HFF-Myc (cell line): Measurements from ENCODE around the gene SRF.

Experiments
- DNase-seq: peaks from one replicate; pipeline ENCODE4 v3.0.0-alpha.2; 2011; ENCODE audit warnings: low read depth; ENCODE audit errors: extremely low read depth
- H3K4me3 ChIP-seq: replicated peaks from 2 replicates; pipeline ENCODE4 v1.5.1; 2011; ENCODE audit warnings: low read depth, mild to moderate bottlenecking, control low read depth, low read length
- TF ChIP-seq, protein P1 (sequence below): IDR thresholded peaks from 2 replicates; pipeline ENCODE4 v1.5.1; 2012; ENCODE audit warnings: mild to moderate bottlenecking, low read depth, low read length, control low read depth; ENCODE audit errors: missing control alignments

SRF gene

DNA sequence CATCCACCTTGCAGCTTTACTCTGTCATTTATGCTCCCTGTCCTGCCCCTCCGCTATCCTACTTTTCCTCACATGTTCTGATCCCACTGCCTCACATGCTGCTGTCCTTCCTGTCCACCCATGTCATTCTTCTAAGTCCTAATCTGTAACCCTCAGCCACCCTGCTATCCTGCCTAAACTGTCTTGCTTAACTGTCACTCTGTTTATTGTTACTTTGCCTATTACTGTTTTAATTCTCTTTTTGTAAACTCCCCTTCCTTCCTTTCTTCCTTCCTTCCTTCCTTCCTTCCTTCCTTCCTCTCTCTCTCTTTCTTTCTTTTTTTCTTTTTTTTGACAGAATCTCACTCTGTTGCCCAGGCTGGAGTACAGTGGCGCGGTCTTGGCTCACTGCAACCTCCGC is 12.4 kb downstream of the SRF start:
- no peak overlapping the region for H3K4me3 ChIP-seq
- TF ChIP-seq, protein P1, sequence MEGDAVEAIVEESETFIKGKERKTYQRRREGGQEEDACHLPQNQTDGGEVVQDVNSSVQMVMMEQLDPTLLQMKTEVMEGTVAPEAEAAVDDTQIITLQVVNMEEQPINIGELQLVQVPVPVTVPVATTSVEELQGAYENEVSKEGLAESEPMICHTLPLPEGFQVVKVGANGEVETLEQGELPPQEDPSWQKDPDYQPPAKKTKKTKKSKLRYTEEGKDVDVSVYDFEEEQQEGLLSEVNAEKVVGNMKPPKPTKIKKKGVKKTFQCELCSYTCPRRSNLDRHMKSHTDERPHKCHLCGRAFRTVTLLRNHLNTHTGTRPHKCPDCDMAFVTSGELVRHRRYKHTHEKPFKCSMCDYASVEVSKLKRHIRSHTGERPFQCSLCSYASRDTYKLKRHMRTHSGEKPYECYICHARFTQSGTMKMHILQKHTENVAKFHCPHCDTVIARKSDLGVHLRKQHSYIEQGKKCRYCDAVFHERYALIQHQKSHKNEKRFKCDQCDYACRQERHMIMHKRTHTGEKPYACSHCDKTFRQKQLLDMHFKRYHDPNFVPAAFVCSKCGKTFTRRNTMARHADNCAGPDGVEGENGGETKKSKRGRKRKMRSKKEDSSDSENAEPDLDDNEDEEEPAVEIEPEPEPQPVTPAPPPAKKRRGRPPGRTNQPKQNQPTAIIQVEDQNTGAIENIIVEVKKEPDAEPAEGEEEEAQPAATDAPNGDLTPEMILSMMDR, result no peak
- DNase-seq, result no peak

DNA sequence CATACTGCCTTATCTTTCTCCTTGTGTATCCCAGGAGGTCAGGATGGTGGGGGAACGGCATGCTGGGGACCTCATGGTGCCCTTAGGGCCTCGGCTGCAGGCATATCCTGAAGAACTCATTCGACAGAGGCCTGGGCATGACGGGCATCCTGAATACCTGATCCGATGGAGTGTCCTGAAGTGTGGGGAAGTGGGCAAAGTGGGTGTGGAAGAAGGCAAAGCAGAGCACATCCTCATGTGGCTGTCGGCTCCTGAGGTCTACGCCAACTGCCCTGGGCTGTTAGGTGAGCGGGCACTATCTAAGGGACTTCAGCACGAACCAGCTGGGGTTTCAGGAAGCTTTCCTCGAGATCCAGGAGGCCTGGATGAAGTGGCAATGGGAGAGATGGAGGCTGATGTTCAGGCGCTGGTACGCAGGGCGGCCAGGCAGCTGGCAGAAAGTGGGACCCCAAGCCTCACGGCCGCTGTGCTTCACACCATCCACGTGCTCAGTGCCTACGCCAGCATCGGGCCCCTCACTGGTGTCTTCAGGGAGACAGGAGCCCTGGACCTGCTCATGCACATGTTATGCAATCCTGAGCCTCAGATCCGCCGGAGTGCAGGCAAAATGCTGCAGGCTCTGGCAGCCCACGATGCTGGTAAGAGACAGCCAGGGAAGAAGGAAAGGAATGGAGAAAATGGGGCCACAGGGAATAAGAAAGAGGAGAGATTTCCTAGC is 13.4 kb downstream of the SRF start:
- no peak for DNase-seq
- TF ChIP-seq, protein P1, result no peak
- no peak overlapping the region for H3K4me3 ChIP-seq

DNA sequence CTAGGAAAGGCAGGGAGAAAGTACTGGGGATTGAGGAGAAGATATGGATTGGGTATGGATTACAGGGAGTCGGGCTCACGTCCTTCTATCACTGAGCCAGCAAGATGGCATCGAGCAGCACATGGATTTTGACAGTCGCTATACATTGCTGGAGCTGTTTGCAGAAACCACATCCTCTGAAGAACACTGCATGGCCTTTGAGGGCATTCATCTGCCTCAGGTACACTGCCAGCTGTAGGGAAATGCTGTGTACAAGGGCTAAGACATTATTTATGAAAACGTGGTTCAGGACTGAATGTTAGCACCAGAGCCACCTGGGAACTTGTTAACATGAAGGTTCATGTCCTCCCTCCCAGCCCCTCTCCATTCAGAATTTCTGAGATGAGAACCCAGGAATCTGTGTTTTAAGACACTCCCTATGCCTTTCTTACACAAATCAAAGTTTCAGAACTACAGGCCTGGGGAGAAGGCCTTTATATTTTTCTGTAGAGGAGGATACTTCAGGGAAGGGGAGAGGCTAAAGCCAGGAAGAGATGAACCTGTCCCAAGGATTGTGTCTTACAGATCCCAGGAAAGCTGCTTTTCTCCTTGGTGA is 14.4 kb downstream of the SRF start:
- TF ChIP-seq, protein P1, result no peak
- no peak overlapping the region for H3K4me3 ChIP-seq
- DNase-seq, result no peak

DNA sequence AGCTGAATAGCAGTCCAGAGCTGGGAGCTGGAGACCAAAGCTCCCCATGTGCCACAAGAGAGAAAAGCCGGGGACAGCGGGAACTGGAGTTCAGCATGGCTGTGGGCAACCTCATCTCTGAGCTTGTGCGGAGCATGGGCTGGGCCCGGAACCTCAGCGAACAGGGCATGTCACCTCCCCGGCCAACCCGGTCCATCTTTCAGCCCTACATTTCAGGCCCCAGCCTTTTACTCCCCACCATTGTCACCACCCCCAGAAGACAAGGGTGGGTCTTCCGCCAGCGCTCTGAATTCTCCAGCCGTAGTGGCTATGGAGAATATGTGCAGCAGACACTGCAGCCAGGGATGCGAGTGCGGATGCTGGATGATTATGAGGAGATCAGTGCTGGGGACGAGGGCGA is 14.9 kb downstream of the SRF start:
- H3K4me3 ChIP-seq, result no peak overlapping the region
- TF ChIP-seq, protein P1, result no peak
- DNase-seq, result no peak

DNA sequence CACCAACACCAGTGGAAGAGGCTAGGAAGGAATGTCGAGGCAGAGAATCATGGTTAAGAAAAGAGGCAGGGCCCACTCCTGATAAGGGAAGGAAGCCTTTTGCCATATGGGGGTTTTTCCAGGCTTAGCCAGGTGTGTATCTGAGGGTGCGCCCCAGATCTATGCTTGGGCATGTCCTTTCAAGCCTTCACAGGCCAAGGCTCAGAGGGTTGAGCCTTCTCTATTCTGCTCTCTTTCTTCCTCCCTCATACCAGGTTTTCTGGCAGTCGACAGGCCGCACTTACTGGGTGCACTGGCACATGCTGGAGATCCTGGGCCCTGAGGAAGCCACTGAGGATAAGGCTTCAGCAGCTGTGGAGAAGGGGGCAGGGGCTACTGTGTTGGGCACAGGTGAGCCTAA is 15.6 kb downstream of the SRF start:
- H3K4me3 ChIP-seq, result no peak overlapping the region
- TF ChIP-seq, protein P1, result no peak
- DNase-seq, result no peak

DNA sequence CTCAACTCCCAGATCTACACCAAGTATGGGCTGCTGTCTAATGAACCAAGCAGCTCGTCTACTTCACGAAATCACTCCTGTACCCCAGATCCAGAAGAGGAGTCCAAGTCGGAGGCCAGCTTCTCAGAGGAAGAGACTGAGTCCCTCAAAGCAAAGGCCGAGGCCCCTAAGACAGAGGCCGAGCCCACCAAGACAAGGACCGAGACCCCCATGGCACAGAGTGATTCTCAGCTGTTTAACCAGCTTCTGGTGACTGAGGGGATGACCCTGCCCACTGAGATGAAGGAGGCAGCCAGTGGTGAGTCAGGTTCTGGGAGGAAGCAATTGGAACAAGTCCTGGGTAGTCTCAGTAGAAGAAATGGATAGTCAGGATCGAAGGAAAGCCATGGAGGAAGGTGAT is 16.8 kb downstream of the SRF start:
- no peak for DNase-seq
- TF ChIP-seq, protein P1, result no peak
- no peak overlapping the region for H3K4me3 ChIP-seq
